Measurements from ENCODE around the gene FBXO34. TPM values are rescaled to one million over a fixed set of nuclear protein-coding genes. Genes with fewer than 3 reads are reported as not detected.

Gene FBXO34
- total RNA-seq, 1 experiment from 2014 or later = 18.8 TPM

DNA sequence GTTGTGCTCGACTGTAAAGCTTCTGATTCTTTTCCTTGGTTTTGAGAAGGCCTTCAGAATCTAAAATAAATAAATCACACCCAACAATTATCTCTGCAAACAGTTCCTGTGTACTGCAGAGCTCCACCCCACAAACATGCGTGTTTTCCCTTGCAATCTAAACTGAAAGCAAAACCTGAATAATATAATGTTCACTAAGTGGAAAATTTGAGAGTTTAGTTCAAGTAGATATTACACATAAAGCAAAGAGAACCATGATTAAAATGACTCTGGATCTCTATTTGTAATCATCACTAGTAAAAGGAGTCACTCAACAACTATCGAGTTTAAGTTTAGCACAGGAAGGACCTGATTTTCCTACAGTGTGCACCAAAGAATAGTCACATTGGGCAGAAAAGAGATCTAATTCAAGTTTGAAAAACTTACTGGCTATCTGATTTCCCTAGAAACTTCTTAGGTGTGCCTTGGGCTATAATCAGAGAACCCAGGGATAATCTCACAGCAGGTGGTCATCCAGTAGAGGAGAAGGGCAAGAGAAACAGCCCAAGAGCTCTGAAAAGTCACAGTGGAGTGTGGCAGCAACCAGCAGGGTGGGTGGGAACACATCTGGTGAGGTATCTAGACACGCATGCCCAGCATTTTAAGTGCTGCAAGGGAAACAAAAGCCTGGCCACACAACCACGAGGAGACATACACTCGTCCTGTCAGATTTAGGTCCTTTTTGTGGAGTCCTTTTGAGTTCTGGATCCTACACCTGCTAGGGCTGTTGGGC is 115.0 kb downstream of the FBXO34 start:
- no peak for ATAC-seq
- H3K4me3 ChIP-seq (ENCODE audit: low read depth in 2 of 2, low read length in 2 of 2) = no peak overlapping the region
- BruUV-seq (replicated peaks) = no TSS peak
- no peaks in the 10 kb centered on the region for H3K9me3 ChIP-seq (ENCODE audit: control insufficient read depth, insufficient read depth, low read depth, low read length)
- peaks cover 2% of the 10 kb centered on the region for H3K36me3 ChIP-seq (ENCODE audit: control insufficient read depth, insufficient read depth, low read length)
- H3K4me1 ChIP-seq (ENCODE audit: control insufficient read depth, insufficient read depth, low read length) = no peaks in the 10 kb centered on the region; the same call in 1 of the 2 replicates
- H3K27ac ChIP-seq (ENCODE audit: low read length) = no peak overlapping the region
- no peaks in the 10 kb centered on the region for H3K27me3 ChIP-seq (ENCODE audit: control insufficient read depth, insufficient read depth, low read length)
- POLR2A ChIA-PET = no interaction called here
- in situ Hi-C loops (cut with HindIII; ENCODE audit: low pct_unique_long_range_greater_than_20kb, low sequenced_read_pairs) = no loop called here
- TF ChIP-seq TCF7L2 (IDR thresholded peaks at IDR 0.05; ENCODE audit: low read depth, low read length) (no peak), CTCF (IDR thresholded peaks at IDR 0.05) (no peak), POLR2AphosphoS5 (IDR thresholded peaks at IDR 0.05; ENCODE audit: low read depth, low read length) (no peak), SIN3A (IDR thresholded peaks at IDR 0.05; ENCODE audit: borderline replicate concordance, insufficient read depth, low read depth, low read length) (no peak)
- TF ChIP-seq, protein P1, sequence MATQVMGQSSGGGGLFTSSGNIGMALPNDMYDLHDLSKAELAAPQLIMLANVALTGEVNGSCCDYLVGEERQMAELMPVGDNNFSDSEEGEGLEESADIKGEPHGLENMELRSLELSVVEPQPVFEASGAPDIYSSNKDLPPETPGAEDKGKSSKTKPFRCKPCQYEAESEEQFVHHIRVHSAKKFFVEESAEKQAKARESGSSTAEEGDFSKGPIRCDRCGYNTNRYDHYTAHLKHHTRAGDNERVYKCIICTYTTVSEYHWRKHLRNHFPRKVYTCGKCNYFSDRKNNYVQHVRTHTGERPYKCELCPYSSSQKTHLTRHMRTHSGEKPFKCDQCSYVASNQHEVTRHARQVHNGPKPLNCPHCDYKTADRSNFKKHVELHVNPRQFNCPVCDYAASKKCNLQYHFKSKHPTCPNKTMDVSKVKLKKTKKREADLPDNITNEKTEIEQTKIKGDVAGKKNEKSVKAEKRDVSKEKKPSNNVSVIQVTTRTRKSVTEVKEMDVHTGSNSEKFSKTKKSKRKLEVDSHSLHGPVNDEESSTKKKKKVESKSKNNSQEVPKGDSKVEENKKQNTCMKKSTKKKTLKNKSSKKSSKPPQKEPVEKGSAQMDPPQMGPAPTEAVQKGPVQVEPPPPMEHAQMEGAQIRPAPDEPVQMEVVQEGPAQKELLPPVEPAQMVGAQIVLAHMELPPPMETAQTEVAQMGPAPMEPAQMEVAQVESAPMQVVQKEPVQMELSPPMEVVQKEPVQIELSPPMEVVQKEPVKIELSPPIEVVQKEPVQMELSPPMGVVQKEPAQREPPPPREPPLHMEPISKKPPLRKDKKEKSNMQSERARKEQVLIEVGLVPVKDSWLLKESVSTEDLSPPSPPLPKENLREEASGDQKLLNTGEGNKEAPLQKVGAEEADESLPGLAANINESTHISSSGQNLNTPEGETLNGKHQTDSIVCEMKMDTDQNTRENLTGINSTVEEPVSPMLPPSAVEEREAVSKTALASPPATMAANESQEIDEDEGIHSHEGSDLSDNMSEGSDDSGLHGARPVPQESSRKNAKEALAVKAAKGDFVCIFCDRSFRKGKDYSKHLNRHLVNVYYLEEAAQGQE (IDR thresholded peaks at IDR 0.05; ENCODE audit: insufficient read depth in 1 of 2, low read depth in 2 of 2, low read length in 1 of 2) = no peak
- intact Hi-C loops (cut with micrococcal nuclease; ENCODE audit: unreplicated experiment) = no loop called here
- DNase-seq (ENCODE audit: low read depth, low spot score) = no peak
- CTCF ChIA-PET = no interaction called here

- H3K36me3 ChIP-seq (ENCODE audit: control insufficient read depth, insufficient read depth, low read length) = no peaks in the 10 kb centered on the region; the same call in 1 of the 2 replicates
- H3K4me1 ChIP-seq (ENCODE audit: control insufficient read depth, insufficient read depth, low read length) = no peaks in the 10 kb centered on the region; the same call in 1 of the 2 replicates
- POLR2A ChIA-PET = no interaction called here
- H3K4me3 ChIP-seq (ENCODE audit: low read depth in 2 of 2, low read length in 2 of 2) = no peak overlapping the region
- TF ChIP-seq, protein P1 (IDR thresholded peaks at IDR 0.05; ENCODE audit: insufficient read depth in 1 of 2, low read depth in 2 of 2, low read length in 1 of 2) = no peak
- TF ChIP-seq CTCF (IDR thresholded peaks at IDR 0.05) = no peak
- TF ChIP-seq POLR2AphosphoS5 (IDR thresholded peaks at IDR 0.05; ENCODE audit: low read depth, low read length) = no peak
- TF ChIP-seq TCF7L2 (IDR thresholded peaks at IDR 0.05; ENCODE audit: low read depth, low read length) = no peak
- TF ChIP-seq SIN3A (IDR thresholded peaks at IDR 0.05; ENCODE audit: borderline replicate concordance, insufficient read depth, low read depth, low read length) = no peak
- no TSS peak for BruUV-seq (replicated peaks)
- DNase-seq (ENCODE audit: low read depth, low spot score) (no peak), ATAC-seq (no peak)
- no peaks in the 10 kb centered on the region for H3K27me3 ChIP-seq (ENCODE audit: control insufficient read depth, insufficient read depth, low read length)
- intact Hi-C loops (cut with micrococcal nuclease; ENCODE audit: unreplicated experiment) (no loop called here), in situ Hi-C loops (cut with HindIII; ENCODE audit: low pct_unique_long_range_greater_than_20kb, low sequenced_read_pairs) (no loop called here)
- CTCF ChIA-PET = no interaction called here
- H3K27ac ChIP-seq (ENCODE audit: low read length) = no peak overlapping the region
- H3K9me3 ChIP-seq (ENCODE audit: control insufficient read depth, insufficient read depth, low read depth, low read length) = no peaks in the 10 kb centered on the region
These were observed 115.9 kb downstream of the FBXO34 start for GRCh38 chr14:55387121-55387520.

Measured in Panc1 (cell line).